HG03342 (cell line): ENCODE results near the gene AMER2.

Experiments used
- ATAC-seq: cut with Tn5 transposase; IDR thresholded peaks from one replicate; pipeline ENCODE4 v1.9.1; 2021; ENCODE audit warnings: mild to moderate bottlenecking, moderate library complexity; ENCODE audit not compliant: unreplicated experiment

The AMER2 gene, protein sequence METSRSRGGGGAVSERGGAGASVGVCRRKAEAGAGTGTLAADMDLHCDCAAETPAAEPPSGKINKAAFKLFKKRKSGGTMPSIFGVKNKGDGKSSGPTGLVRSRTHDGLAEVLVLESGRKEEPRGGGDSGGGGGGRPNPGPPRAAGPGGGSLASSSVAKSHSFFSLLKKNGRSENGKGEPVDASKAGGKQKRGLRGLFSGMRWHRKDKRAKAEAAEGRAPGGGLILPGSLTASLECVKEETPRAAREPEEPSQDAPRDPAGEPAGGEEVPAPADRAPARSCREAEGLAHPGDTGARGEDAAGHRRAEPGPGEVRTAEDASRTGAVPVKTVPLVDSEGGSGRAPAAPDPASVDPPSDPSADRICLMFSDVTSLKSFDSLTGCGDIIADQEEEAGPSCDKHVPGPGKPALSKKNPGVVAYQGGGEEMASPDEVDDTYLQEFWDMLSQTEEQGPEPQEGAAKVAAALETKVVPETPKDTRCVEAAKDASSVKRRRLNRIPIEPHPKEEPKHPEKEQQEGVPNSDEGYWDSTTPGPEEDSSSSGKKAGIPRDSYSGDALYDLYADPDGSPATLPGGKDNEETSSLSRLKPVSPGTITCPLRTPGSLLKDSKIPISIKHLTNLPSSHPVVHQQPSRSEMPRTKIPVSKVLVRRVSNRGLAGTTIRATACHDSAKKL

DNA sequence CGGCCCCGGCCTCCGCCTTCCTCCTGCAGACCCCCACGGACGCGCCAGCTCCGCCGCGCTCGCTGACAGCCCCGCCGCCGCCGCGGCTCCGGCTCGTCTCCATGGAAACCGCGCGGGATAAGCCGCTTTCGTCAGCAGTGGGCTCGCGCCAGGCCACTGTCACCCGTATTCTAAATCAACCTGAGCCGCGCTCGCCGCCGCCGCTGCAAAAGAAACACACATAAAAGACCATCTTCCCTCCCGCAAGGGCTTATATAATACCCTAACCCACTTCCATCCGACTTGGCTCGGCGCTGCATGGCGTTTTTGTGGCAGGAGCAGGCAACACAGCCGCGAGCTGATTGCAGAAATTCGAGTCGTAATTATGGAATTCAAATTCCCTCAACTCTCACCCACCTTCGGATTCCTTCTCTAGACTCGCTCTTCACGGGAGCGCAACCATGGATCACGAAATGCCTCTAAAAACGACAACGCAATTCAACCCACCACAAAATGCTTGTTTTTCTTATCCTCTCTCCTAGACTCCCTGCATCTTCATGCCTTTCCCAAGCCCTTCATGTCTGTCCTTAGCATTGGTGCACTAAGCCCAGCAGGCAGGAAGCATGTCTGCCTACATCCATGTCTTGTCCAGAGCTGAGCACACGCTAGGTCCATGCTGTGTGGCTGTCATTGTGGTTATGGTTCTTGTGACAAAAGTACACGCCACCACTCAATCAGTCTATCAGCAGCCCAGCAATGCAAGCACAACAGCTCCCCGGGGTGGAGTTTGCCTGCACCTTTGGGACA lies at the start of gene AMER2:
Gene AMER2, minus strand, starts transcription at position 772 of the 786 bp plus-strand sequence. Its CDS starts 669 bp downstream, at position 103.
- no peak for ATAC-seq

DNA sequence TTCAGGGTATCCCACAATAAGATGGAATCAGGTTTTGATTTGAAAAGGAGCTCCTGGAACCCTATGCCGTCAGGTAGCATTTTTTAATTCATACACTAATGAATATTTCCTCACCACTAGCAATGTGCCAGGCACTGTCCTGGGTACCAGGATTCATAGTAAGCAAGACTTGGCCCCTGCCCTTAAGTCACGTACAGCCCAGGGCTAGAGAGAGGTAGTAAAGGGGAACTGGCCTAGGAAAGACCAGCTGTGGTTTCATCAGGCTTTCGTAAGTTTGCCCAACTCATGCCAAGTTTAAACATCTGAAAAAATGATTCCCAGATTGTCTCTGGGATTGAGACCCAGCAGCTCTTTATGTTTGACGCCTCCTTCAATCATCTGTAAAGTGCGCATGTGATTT lies 45.9 kb upstream of the AMER2 start:
- no peak for ATAC-seq

DNA sequence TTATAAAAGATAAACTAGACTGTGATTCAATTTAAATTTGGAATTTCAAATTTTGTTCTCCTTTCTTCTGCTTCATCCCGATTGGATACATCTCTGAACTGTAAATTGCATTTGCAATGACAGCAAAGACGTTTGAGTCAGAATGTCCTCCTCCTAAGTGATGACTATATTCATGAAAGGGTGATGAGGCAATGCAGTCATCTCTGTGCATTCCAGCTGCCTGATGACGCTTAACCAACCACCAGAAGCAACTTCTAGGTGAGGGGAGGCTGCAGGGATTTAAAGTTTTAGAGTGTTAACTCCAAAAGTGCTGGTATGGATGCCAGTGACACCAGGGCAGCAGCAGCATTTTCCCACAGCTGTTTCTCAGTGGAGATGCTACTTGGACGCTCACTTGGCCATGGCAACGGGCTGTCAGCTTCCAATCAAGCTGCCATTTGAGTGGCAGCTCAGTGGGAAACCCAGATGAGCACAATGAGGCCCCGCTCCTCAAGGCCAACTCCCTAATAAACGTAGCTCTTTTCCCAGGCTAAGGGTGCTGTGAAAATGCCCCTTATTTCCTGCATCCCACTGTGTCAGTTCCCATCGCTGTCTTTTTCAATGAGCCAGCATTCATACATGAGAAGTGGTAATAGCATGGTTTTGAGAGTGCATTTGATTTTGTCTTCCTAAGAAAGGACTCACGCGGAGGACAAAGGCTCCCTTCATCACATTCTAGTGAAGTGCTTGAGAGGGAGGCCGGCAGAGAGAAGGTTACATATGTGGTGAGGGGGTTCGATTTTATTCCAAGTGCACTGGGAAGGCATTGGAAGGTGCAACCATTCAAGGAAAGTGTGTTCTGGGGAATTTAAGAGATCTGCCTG lies 45.2 kb upstream of the AMER2 start:
- ATAC-seq, result no peak

DNA sequence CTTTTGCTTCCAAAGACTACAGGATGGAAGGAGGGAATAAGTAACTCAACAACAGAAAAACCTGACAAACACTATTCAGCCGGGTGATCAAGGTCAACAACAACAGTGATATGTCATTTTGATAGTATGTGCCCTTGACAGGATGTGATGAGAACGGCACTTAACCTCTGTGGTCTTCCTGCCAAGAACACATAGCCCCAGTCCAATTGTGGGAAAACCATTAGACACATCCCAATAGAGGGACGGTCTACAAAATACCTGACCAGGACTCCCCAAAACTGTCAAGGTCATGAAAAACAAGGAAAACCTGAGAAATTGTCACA lies 43.1 kb upstream of the AMER2 start:
- ATAC-seq, result no peak

DNA sequence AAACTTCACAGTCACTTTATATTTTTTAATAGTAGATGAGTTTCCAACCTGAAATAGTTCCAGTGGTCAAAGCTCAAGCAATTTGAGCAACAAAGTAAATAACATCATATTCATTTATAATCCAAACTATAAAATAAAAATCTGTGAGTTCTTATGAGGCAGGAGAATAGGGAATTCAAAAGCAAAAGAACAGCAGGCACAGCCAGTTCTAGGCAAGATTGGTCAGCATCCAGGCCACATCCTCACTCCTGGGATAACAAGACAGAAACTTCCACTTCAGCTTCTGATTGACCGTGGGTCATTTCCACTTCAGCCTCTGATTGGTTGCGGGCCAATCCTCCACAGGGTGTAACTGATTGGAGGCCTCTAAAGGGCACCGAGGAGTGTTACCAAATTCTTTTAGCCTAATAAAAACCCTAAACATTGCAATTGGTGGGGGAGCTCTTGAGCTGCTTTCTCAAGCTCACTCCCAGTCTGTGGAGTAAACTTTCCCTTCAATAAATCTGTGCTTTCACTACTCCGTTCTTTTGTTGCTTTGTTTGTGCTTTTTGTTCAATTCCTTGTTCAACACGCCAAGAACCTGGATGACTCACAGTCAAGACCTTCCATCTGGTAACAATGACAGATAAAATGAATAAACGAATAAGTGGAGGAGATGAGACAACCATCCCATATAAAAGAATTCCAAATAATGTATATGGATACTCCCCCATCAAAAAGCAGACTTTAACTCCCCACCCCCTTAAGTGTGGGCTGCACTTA lies 42.6 kb upstream of the AMER2 start:
- no peak for ATAC-seq

DNA sequence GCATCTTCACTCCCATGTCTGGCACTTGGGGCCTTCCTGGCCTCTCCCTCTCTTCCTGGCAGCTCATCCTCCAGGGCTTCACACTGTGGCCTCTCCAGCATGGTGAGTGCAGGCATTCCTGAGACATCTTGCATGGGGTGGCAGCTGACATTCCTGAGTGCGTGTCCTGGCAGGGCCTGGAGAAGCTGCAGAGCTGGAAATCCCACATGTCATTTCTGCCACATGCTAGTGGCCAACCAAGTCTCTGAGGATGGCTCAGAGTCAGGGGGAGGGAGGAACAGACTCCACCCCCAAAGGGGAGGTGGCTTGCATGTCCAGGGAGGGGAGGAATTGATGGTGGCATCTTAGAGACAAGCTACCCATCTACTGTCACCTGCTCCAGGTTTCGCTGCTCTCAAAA lies 41.6 kb upstream of the AMER2 start:
- ATAC-seq, result no peak

DNA sequence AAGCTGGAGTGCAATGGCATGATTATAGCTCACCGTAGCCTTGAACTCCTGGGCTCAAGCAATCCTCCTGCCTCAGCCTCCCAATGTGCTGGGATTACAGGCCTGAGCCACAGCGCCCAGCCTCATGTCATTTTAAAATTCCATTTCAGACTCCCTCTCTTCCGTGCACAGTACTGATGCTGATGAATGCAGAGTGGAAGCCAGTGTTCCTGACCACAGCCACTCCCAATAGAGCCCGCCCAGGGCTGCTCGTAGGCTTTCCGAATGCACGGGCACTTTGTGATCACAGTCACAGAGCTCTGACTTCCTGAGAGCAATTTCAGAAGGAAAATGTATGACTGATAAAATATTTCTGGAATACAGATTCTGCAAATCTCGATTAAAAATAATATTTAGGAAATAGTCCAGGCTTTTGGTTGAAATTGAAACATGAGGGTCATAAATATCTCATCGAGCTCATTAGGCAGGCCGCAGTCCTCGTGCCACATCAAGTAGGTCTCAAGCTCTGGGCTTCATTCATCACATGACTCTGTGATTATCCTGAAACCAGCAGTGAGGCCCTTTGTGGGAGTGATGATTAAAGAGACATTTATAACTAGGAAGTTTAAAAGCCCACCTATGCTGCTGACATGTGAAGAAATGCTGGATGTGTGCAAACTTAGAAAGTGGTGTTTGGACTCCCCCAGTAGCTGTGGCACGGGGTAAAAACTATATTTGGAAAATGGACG lies 38.9 kb upstream of the AMER2 start:
- no peak for ATAC-seq

DNA sequence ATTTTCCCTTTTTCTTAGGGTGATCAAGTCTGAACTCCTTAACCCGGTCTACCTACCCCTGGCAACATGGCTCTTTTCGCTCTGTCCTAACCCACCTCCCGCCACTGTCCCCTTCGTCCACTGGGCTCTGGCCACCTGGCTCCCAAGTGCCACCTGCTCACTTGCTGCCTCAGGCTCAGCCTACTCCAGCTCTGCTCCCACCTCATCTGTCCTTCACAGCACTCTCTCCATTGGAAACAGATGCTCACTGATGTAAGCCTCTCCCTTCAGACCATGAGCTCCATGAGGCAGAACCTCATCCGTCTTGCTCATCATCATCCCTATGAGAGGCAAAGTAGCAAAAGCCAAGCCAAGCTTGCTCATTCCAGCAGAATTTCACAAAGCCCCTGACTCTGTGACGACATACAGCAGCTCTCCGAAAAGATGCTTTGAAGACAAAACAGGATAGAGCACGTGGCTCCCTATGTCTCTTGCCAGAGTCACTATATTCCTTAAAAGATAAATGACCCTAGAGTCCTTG lies 35.3 kb upstream of the AMER2 start:
- no peak for ATAC-seq

DNA sequence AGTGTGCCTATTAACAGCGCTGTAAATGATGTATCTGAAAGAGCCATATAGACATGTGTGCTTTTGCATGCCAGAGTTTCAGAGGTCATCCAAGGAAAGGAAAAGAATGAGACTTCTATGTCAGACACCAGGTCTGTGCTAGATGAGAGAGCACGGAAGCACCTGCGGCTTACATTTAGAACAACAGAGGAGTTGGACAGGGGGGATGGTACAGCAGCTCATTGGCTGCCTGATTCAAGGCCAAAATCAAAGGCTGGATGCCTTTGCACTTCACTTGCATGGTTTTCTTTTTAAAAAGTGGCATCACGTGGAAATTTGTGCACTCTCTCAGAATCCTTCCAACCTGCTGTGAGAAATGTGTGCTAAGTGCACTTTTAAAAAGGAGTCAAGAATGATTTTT lies 32.8 kb upstream of the AMER2 start:
- no peak for ATAC-seq

DNA sequence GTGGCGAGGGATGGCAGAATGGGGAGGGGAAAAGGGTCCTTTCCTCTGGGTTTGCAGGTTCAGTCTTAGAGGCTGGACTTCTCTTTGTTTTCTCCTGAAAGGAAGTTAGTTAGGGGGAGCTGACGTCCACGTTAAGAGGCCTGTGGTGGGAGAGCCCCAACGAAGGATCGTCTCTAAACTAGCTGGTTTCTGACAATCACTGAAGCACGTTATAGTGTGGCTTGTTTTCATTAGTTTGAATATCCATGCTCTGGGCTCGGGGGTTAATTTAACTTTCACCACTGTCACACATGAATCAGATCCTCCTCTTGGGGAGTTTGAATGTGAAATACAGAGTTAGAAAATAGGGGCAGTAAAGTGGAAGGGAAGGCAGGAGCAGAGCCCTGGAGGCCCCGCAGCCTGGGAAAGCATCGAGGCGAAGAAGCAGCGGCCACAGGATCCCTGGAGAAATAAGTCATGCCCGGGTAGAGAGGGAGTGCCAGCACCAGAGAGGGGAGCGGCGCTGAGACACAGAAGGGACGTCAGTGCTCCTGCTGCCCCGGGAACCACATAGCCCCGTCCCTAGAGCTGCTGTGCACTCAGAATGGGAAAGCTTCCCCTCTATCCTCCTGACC lies 31.1 kb upstream of the AMER2 start:
- ATAC-seq, result no peak

DNA sequence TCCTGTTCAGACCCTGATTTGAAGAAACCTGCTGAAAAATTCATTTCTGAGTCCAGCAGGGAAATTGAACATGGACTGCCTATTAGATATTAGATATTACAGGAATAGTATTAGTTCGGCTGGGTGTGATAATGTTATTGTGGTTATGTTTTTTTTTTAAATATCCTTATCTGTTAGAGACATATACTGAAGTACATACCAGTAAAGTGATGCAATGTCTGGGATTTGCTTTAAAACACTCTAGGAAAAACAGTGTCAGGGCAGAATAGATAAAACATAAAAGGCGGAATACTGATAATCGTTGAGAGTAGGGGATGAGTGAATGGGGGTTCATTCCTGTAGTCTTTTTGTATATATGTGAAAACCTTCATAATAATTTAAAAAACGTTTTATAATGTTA lies 28.7 kb upstream of the AMER2 start:
- ATAC-seq, result no peak

DNA sequence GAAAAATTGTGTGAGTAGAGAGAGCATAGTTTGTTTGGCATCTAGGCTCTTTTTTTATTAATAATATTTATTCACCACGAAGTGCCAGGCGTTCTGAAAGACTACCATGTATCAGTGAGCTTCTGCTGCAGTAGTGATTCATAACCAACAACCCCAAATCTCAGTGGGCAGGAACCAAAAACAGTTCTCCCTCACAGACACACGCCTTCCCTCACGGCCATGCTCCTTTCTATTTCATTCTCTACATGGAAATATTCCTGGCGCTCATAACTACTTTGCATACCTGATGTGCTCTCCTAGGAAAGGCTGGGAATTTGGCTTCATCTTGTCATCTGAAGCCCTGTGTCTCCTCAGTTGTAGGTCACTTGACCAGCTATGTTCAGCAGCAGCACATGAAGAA lies 26.6 kb upstream of the AMER2 start:
- no peak for ATAC-seq

DNA sequence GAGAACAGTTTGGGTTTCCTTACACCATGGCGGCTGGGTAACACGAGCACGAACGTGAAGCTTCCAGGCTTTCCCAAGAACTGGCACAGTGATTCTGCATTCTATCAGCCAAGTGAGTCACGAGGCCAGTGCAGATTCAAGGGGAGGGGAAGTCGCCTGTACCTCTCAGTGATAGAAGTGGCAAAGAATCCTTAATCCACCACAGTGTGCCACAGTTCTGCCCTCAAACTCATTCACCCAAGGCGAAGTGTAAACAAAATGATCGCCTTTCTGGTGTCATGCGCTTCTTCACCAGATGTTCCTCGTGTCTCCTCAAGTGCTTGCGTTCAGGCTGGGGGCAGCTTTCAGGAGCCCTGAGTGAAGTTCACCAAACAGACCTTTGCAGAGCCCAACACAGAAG lies 24.9 kb upstream of the AMER2 start:
- no peak for ATAC-seq

DNA sequence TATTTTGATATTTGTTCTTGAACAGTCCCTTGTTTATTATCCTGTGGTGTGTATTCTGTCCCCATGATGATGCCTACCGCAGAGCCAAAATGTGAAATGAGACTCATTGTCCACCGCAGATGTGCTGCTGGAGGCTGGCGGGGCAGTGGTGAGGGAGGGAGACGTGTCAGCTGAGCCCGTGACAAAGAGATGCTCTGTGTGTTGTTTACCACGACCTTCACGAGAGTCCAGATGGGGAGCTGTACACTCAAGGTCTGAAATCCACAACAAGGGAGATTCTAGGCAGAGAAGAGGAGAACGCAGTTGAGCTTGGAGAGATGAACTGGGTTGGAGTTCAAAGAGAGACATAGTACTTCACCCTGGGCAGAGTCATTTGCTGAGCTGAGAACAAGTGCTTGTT lies 20.8 kb upstream of the AMER2 start:
- ATAC-seq, result no peak

DNA sequence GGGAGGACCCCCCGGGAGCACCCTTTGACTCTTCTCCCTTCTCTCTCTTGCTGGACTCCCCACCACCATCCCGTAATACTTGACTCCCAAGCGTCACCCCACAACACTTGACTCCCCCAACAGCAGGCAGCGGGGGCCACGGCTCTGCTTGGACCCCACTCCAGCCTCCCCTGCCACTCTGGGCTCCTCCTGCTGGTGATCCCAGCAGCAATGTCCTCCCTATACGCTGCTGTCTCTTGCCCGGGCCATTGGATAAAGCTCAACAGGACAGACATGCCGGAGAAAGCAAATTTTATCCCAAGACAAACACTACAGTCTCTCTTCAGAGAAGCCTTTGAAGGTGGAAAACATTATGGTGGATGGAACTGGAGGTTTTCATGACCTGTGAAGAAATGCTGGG lies 20.4 kb upstream of the AMER2 start:
- no peak for ATAC-seq

DNA sequence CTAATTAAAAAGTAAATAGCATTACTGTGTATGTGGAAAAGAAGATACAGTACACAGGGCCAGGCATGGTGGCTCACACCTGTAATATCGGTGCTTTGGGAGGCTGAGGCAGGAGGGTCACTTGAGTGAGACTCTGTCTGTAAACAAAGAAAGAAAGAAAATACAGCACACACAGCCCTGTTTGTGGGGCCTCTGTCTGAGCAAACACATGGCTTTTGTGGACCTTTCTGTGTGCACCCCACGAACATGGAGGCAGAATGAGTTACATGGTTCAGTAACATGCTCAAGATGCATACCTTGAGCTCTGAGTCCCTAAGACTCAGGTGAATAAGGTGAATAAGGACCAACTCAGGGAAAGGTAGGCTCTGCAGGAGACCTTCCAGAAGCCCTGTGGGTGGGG lies 20.0 kb upstream of the AMER2 start:
- no peak for ATAC-seq

DNA sequence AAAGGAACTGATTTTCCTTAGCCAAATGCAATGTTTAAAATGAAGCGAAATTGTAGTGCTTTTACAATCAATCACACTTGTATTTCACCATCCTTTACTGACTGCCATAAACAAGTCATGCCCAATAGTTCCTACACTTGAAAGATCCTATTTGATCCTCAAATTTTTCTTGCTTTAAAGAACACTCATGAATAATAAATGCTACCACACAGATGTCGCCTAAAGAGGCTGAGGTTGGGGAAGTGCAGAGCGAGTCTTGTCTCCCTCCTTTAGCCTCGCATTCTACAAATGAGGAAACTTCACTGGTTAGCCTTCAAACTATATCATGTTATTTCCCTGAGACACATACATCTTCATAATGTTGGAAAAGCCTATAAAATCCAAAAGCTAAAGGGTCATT lies 18.7 kb upstream of the AMER2 start:
- no peak for ATAC-seq

DNA sequence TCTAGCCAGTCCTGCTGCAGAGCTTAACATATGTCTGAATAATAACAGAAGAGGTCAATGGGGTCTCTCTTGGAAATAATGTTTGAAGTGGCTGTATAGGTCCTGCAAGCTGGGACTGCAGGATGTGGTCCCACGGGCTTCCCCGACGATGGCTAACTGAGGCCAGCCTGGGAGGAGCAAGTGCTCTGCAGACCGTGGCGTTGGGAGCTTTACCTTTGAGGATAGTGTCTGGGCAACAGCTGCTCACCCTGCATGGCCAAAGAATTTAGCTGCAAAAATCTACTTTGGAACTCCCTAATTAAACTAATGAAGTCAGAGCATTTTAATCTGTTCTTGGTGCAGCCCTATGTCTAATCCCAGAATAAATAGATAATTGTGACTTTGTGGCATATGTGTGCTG lies 18.2 kb upstream of the AMER2 start:
- ATAC-seq, result no peak

DNA sequence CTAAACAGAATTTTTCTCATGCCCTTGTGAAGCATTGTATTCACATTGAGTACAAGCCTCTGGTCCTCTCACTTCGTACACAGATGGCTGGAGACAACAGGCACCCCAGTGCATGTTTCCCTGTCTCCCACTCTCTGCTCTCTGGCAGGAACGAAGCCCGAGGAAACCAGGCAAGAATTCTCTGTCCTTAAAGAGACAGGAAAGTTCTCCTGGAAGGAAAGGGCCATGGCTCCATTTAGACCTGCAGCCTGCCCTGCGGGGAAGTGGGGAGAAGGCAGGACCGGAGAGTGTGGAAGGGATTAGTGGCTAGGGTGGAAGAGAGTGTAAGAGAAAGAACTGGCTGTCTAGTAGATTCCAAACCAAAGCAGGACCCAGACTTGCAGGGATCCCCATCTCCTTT lies 15.5 kb upstream of the AMER2 start:
- ATAC-seq, result no peak
